ENCODE results near the gene AKAP7.

DNA sequence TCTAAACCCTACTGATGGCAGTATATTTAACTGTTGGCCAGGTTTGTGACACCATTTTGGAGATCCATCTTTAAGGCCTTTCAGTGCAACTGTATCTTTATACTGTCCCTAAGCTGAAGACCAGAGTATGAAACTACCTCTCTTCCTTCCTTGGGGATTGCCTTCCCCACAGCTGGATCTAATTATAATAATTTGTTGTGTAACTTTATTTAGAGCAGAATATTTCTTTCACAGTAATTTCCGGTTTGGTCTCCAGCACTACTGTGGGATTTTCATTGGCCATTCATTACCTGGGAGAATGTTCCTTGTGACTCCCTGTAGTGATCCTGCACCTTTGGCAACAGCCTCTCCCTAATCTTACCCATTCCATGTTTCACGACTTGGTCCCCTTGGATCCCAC lies 75.2 kb downstream of the AKAP7 start:
- TF ChIP-seq EZH2 (IDR thresholded peaks at IDR 0.05; ENCODE audit: borderline replicate concordance, insufficient read depth, low read depth, low read length, poor library complexity, severe bottlenecking): no peak
- TF ChIP-seq, protein P1, sequence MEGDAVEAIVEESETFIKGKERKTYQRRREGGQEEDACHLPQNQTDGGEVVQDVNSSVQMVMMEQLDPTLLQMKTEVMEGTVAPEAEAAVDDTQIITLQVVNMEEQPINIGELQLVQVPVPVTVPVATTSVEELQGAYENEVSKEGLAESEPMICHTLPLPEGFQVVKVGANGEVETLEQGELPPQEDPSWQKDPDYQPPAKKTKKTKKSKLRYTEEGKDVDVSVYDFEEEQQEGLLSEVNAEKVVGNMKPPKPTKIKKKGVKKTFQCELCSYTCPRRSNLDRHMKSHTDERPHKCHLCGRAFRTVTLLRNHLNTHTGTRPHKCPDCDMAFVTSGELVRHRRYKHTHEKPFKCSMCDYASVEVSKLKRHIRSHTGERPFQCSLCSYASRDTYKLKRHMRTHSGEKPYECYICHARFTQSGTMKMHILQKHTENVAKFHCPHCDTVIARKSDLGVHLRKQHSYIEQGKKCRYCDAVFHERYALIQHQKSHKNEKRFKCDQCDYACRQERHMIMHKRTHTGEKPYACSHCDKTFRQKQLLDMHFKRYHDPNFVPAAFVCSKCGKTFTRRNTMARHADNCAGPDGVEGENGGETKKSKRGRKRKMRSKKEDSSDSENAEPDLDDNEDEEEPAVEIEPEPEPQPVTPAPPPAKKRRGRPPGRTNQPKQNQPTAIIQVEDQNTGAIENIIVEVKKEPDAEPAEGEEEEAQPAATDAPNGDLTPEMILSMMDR (IDR thresholded peaks at IDR 0.05): no peak

Measured in B cell (primary cell).